Glomerular visceral epithelial cell (primary cell): ENCODE measurements around the gene PPP1CB.

ENCODE experiments used
- DNase-seq: peaks from one replicate; pipeline ENCODE4 v3.0.0-alpha.2; 2016; ENCODE audit errors: extremely low spot score

The PPP1CB gene

DNA sequence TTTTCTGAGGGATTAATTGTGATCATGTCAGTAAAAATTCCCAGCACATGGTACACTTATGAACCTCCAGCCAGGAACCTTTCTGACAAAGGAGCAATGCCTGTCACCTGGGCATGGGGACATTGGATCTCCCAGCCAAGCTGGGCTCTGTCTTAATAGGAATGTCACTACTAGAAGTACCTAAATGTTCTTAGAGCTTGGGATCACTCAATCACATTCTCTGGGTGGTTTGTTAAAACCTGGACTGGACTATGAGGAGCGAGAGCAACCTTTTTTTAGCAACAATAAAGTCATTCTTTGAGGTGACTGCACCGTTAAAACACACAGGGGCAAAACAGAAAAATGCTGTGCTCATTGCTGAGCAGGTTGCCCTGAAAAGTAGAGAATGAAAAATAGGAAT is 6.4 kb upstream of the PPP1CB start:
- DNase-seq = no peak

- DNase-seq = no peak
These were observed 5.8 kb upstream of the PPP1CB start for GRCh38 chr2:28745876-28746275.

DNA sequence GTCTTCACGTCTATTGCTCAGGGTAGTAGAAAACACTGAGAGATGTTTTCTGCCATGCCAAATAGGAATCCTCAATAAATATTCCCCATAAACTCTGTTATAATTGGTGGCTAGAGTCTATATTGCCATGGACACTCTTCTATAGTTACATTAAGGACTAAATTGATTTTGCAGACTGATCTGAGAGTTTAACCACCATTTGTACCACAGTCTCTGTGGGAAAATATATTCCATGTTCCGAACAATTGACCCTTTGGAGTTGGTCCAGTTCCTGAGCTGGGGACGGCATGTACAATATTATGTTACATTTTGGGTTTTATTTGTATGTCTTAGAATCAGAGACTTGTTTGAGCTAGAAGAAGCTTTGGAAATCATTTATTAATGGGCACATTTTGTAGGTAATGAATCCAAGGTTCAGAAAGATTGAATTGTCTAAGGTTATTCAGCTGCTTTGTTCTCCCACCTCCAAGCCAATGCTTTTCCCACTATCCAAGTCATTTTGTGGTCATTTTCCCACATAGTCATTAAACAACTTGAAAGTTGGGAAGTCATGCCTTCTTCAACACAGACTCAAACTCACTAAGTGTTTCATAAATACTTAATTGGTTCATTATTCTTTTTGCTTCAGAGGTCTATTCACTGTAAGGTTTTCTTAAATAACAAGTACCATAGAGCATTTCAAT is 5.1 kb upstream of the PPP1CB start:
- no peak for DNase-seq

GRCh38 chr2:28747714-28748113 is 3.9 kb upstream of the PPP1CB start:
- DNase-seq = no peak

GRCh38 chr2:28748176-28748575 is 3.5 kb upstream of the PPP1CB start:
- no peak for DNase-seq

DNA sequence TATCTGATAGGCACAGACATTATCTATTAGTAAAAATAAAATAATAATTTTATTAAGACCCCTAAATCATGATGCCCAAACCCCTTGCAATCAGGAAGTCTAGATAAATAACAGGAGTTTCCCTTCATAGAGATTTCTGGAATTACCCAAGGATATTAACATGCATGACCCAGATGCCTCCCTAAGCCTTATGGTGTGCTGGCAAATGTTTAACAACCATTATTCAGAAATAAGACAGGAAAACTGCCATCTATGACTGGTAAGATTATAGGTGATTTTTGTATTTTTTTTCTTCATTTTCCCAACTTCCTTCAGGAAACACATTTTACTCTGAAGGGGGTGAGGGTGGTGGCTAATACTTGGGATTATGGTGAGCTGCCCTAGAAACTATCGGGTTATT is 2.7 kb upstream of the PPP1CB start:
- no peak for DNase-seq

- DNase-seq = no peak
These were observed 2.1 kb upstream of the PPP1CB start for GRCh38 chr2:28749526-28749925.

DNA sequence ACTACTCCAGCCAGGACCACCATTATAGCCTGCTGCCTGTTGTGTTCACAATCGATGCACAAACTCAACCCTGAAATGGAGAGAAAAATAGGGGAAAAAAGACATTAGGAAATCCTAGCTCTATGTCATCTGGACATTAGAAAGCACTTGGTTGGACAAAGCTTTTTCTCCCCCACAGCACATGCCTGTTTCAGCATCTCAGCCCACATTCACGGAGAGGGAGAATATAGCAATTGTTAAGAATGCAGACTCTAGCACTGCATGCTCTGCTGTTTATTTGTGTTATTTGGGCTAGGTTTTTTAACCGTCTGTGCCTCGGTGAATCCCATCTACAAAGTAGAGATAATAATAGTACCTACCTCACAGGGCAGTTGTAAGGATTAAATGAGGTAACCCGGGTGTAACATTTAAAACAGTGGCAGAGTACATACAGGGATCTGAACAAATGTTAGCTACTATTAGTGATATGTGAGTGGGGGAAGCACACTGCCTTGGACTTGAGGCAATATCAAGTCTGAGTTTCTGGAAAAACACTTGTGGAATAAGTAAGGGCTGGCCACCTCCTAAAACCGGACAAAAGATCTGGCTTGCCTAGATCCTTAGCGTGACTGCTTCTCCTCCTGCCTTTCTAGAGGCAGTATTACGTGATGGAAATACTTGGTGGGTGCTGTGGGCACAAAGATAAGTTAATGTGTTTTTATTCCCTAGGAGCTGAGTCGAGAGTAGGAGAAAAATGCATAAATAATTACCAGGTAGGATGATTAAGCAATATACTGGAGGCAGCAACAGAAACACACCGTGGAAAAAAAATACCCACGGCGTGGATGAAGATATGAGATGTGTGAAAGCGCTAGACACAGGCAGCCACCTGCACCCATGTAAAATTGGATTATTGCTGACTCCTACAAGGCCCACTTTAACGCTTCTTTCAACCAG is 1.0 kb upstream of the PPP1CB start:
- peak; percentile 46 for DNase-seq

GRCh38 chr2:28751956-28752630 is 463 bp downstream of the PPP1CB start:
- DNase-seq = no peak

GRCh38 chr2:28752631-28753376 is 1.2 kb downstream of the PPP1CB start:
- peak; percentile 20 for DNase-seq

- peak; percentile 16 for DNase-seq
These were observed 2.7 kb downstream of the PPP1CB start for GRCh38 chr2:28754321-28754720.

- DNase-seq = peak; percentile 33
These were observed 3.8 kb downstream of the PPP1CB start for GRCh38 chr2:28755421-28755820.

DNA sequence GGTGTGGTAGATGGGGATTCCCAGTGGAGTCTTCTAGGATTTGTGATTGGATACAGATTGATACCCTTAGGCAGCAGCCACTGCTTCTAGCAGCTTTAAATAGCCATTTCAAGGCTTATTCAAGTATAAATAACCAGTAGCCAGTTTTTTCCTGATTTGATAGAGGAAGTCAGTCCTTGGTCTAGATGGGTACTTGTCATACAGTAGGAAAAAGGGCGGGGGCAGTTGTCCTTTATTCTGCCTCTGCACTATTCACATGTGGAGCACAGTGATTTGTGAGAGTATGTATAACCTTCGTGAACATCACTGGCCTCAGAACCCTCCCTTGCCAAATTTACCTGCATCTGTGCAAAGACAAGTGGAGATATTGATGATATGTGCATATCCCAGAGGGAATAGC is 6.8 kb downstream of the PPP1CB start:
- no peak for DNase-seq

GRCh38 chr2:28761420-28761819 is 9.8 kb downstream of the PPP1CB start:
- no peak for DNase-seq

GRCh38 chr2:28764909-28765711 is 13.5 kb downstream of the PPP1CB start:
- DNase-seq = no peak

DNA sequence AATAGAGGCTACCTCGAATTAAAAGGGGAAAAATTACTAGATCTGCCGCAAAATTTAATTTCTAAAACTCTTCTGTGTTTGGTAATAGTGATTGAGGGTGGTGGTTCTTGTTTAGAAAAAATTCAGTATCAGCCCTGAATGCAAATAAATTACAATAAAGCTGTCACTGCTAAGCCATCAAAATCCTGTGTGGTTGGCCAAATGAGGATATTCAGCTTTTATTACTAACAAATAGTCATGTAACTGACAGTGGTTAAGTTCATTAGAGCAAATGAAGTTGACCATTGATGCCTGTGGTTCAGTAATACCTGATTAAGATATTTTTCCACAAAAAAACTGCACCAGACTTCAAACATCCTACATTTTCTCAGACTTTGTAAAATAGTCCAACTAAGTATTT is 14.4 kb downstream of the PPP1CB start:
- DNase-seq = no peak

DNA sequence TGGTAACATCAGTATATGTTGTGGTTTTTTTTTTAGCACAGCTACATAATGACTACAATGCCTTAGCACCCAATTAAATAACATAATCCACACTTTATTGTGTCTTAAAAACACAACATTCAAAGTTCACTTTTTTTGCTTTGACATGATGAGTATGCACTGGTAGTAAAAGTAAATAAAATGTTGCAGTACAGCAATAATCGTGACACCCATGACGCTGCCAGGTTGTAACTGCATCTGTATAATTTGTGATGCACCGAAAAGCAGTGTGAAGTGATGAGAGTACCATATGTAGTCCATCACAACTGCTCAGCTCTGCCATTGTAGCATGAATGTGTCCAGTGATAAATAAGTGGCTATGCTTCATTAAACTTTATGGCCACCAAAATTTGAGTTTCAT is 15.7 kb downstream of the PPP1CB start:
- no peak for DNase-seq

DNA sequence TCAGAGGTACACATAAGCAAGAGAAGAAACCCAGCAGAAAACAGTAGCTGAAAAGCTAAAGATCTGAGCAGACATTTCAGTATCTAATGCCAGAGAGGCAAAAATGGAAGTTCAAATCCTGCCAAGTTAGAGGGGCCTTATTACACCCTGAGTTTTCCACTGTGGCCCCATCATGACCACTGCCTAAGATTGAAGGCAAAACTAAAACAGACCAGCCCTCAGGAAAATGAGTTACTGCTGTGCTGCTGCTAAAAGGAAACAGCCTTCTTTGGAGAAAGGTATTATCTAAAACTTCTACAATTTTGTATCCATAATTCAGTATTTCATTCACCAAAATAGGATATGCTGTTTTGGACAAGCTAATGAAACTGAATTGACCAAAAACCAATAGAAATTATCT is 16.8 kb downstream of the PPP1CB start:
- DNase-seq = no peak

- DNase-seq = no peak
These were observed 17.3 kb downstream of the PPP1CB start for GRCh38 chr2:28768952-28769351.

- no peak for DNase-seq
These were observed 20.7 kb downstream of the PPP1CB start for GRCh38 chr2:28772351-28772750.

DNA sequence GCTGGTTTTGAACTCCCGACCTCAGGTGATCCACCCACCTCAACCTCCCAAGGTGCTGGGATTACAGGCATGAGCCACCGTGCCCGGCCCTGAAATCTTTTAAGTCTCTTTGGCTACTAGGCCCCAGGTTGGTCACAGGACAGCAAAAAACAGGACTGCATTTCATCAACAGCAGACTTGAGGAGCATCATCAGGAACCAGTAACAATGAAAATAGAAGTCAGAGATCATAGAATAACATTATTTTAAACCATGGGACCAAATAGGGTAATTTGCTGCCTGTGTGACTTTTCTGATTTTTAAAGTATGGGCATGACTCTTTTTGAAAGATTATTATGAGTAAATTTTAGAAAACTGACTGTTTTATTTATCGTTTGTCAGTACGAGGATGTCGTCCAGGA is 24.8 kb downstream of the PPP1CB start:
- no peak for DNase-seq
